Measurements from ENCODE around the gene ATRX.

The ATRX gene

DNA sequence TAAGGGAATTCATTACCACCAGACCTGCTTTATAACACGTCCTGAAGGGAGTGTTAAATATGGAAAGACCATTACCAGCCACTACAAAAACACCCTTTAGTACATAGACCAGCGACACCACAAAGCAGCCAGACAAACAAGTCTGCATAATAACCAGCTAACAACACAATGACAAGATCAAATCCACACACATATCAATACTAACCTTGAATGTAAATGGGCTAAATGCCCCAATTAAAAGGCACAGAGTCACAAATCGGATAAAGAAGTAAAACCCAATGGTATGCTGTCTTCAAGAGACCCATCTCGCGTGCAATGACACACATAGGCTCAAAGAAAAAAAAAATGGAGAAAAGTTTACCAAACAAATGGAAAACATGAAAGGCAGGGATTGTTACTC, 302.0 kb downstream of the ATRX start:
- no peak overlapping the region for H3K4me3 ChIP-seq (ENCODE audit: low read depth, low read length)
- TF ChIP-seq, protein P1, sequence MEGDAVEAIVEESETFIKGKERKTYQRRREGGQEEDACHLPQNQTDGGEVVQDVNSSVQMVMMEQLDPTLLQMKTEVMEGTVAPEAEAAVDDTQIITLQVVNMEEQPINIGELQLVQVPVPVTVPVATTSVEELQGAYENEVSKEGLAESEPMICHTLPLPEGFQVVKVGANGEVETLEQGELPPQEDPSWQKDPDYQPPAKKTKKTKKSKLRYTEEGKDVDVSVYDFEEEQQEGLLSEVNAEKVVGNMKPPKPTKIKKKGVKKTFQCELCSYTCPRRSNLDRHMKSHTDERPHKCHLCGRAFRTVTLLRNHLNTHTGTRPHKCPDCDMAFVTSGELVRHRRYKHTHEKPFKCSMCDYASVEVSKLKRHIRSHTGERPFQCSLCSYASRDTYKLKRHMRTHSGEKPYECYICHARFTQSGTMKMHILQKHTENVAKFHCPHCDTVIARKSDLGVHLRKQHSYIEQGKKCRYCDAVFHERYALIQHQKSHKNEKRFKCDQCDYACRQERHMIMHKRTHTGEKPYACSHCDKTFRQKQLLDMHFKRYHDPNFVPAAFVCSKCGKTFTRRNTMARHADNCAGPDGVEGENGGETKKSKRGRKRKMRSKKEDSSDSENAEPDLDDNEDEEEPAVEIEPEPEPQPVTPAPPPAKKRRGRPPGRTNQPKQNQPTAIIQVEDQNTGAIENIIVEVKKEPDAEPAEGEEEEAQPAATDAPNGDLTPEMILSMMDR (IDR thresholded peaks at IDR 0.05; ENCODE audit: borderline replicate concordance, insufficient read depth, low read depth, low read length): no peak

DNA sequence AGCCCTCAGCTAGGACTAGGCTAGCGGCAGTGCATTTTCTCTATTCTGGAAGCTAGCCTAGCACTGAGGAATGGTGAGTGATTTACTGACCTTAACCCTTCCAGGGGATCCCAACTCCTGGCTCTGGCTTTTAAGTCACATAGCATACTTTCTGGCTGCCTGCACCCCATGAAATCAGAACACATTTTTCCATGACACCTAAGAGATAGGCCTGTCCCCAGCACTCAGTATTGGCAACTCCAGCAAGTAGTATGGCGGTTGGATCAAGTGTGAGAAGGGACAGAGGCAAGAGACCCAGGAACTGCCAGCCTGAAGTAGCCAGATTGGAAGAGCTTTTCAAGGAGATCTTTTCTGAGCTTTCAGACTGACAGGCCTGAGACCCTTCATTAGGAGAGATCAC, 330.6 kb downstream of the ATRX start:
- no peak overlapping the region for H3K4me3 ChIP-seq (ENCODE audit: low read depth, low read length)
- TF ChIP-seq, protein P1 (IDR thresholded peaks at IDR 0.05; ENCODE audit: borderline replicate concordance, insufficient read depth, low read depth, low read length): no peak

Data from GM12875 (cell line).